Measurements from ENCODE around the gene OST4.

The OST4 gene

DNA sequence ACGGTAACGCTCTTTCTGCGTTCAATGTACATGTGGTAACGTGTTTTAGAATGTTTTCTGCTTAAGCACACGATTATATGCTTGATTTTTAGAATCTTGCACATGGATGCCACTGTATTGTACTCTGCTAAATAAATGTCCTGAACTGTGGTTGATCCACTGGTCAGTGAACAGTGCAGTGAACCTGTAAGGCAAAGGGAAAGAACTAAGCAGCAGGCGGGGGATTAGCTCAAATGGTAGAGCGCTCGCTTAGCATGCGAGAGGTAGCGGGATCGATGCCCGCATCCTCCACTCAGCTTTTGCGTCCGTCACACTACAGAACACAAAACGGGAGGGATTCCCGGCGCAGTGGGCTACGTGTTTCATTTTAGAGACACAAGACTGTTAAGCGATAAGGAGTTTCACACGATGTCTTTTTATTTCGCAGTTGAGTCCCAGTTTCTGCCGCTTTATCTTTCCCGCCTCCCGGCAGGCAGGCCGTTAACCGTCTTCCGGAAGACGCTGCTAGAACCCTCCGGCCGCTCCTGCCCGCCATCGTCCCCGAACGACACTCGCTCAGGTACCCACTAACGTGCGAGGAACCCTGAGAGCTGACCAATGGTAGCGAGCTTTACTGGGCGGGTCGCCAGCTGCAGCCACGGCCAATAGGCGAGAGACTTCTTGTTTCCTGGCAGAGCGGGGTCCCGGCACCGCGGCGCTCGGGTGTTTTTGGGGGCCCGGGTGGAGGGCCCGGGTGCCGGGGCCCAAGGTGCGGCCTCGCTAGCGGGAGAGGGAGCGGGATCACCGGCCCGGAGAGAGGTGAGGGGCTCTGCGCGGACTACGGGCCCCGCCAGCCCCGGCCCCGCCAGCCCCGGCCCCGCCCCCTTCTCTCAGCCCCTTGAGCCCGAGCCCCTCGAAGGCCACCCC, 20.2 kb downstream of the OST4 start, which contains the start of gene AGBL5:
Gene AGBL5, plus strand, starts transcription at position 673 of the 906 bp plus-strand sequence. CDS start 1,291 bp downstream, outside the sequence.
- DNase-seq: peak; percentile 96

DNA sequence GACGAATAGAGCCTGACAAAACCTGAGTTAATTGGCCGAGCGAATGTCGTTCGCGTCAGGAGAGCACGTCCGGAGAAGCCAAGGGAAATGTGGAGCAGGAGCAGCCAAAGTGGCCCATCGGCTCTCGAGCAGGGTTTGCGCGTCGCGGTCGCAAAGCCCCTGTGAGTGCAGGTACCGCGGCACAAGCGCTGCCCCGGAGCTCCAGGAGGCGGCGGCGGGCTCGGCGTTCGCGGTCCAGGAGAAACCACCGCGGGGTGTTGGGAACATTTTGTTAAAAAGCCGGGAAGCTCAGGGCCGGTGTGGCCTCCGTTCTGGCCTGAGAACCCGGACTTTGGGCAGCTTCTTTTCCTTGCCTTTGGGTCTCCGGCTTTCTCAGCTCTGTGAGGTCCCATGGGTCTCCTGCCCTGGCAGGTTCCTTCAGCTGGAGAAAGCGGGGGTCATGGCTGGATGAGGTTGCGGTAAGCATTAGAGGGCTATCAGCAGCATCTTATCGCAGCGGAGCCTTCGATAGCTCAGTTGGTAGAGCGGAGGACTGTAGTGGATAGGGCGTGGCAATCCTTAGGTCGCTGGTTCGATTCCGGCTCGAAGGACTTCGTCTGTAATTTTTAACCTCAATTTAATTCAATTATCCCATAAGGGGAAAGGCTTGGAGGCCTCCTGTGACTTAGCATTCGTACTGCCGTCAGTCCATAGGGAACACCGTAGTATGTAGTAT, 21.0 kb downstream of the OST4 start:
- peak; percentile 96 for DNase-seq

DNA sequence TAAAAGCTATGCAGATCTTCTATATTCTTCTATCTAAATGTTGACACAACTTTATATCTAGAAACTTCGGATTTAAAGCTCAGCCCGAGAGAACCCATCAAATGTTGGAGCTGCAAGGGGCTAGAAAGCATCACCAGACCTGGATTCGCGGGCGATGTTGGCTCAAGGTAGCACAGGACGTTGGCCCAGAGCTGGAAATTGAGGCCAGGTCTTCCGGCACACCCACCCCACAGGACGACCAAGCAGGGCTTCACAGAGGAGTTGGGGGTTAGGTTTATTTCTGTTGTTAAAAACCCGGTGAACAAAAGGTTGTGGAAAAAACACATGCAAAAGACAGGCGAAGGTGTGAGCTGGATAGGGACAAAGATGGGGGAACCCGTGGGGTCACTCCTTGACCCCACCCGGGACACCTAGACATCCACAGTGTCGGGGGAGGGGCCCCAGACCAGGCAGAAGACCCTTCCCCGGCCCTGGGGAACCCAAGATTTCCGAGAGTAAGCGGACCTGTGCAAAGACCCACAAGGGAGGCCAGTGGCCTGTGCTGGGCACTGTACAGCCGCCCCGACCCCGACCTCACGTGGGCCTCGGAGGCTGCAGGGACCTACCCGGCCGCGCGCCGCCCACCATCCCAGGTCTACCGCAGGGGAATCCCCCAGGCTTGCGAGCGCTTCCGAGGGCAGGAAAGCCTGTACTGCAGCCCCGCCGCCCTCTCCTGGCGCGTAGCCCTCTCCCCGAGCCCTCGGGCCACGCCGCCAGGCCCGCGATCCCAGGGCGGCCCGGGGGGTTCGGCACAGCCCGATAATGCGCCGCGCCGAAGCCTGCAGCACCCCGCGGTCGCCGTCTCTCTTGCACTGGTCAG, 21.8 kb downstream of the OST4 start:
- DNase-seq: peak; percentile 57

DNA sequence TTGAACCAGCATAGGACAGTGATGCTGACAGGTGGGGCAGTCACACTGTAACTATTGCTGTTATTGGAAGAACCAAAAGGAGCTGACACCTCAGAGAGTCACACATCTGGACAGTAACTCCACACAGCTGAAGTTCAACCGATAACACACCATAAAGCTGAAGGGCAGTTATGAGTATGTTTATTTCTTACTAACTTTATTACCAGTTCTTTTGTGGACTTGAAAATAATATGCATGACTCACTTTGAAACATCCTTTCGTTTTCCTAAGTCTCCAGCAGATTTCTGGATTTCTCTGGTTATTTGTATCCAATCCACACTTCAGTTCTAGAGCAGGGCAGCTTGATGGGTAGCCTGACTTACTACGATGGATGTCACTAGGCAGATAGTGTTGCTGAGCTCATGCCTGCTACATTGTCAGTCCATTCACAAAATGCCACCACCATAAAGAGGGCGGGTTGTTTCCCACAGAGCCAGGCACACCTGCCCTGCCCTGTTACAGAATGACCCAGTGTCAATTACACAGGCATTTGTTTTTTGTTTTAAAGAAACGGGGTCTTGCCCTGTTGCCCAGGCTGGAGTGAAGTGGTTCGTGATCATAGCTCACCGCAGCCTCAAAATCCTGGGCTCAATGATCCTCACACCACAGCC, 28.3 kb downstream of the OST4 start:
- no peak for DNase-seq

DNA sequence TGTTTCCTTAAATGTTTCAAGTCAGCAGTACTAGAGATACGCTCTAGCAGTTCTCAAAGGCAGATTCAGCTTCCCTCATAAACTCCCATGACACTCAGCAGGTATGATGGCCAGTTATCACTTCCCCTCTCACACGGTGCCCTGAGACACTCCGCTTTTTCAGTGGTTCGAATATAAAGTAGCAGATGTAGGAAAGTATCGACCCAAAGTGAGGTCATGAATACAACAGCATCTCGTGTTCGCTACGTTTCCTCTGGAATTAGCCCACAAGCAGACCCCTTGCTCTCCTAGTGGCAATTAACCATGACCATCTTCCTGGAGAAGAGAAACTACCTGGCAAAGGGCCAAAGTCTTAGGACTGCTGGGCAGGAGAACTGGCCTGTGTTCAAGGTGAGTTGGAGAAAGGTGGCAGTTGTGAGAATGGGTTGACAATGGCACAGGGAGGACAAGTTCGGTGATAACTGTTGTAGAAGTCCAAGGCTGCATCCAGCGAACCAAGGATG, 29.2 kb downstream of the OST4 start:
- DNase-seq: no peak

DNA sequence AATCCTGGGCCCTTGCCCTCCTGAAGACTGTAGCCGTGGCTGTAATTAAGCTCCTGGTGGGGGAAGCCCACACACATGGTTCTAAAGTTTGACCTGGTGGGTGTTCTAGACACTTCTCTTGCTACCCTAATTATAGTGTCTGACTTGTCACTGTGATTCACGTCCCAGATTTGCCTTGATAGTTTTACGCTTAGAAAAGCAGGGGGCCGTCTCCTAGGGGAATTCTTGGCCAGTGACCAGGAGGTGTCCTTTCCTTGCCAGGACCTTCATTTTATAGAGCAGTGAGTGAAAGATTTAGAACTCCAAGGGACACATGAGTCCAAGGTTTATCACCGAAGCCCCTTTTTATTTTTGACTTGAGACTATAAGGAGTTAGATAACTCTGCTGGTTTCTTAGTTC, 29.7 kb downstream of the OST4 start:
- no peak for DNase-seq

DNA sequence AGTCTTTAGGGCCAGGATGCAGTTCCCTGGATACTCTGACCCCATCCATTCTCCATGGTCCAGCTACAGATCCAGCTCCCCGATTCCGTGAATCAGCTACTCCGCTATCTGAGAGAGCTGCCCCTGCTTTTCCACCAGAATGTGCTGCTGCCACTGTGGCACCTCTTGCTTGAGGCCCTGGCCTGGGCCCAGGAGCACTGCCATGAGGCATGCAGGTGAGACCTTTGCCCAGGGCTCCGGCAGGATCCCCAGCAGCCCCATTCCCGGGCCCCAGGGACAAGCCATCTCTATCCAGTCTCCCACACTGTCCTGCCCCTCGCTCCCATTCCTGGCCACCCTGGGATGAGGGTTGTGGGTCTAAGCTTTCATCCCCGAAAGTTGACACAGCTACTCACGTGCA, 31.2 kb downstream of the OST4 start:
- no peak for DNase-seq

DNA sequence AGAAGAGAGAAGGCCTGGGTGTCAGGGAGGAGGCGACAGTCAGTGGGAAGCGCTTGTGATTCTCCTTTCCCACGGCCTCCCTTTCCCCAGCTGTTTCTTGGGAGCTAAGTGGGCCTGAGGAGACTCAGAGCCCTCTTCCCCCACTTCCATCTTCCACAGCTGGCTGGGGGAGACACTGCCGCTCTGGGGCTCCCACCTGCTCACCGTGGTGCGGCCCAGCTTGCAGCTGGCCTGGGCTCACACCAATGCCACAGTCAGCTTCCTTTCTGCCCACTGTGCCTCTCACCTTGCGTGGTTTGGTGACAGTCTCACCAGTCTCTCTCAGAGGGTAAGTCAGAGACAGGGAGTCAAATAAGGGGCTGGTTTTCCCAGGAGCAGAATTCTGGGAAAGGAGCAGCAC, 31.6 kb downstream of the OST4 start:
- DNase-seq: no peak

DNA sequence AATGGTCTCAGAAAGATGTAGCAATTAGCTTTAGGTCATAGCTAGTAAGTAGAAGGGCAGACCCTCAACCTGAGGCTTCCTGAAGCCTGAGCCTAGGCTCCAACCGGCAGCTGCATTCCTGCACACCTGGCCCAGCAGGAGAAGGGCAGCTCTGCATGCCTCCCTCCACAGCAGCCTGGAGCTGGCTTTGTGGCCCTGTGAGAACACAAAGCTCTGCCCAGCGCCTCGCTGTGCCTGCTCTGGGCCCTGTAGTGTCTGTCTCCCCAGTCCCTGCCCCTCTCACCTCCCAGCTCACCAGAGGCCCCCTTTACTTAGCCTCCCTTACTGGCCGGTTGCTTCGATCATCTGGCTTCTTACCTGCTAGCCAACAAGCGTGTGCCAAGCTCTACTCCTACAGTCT, 32.0 kb downstream of the OST4 start:
- DNase-seq: no peak

DNA sequence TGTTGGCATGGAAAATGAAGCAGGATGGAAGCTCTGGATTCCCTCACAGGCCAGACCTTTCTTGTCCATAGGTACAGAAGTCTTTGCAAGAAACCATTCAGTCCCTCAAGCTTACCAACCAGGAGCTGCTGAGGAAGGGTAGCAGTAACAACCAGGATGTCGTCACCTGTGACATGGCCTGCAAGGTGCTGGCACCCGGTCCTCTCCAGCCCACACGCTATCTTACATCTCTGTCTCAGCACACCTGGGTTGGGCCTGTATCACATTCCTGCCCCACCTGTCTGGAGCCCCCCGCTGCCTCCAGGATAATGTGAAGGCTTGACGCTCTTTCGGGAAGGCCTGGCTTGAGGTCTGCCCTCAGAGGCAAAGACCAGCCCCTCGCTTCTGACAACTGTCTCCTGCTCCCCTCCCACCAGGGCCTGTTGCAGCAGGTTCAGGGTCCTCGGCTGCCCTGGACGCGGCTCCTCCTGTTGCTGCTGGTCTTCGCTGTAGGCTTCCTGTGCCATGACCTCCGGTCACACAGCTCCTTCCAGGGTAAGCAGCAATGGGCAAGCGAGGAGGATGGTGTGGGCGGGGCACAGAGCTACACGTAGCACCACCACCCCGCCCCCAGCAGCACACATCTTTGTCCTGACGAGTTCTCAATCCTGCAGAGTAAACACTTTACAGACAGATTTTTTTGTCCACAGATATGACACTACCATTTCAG, 32.7 kb downstream of the OST4 start:
- DNase-seq: no peak

DNA sequence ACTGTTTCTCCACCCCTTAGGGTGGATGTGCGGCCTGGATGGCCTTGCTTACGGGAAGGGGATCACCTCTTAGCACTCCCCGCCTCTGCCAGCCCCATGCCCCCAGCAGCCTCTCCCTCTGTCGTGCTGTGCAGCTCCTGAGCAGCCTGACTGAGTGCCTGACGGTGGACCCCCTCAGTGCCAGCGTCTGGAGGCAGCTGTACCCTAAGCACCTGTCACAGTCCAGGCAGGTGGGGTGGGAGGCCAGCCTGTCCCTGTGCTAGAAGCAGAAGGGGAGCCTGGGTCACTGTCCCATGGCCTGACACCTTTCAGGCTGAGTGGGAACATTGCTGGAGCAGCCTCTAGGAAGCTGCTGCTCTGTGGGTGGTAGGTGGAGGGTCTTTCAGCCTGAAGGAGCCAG, 33.4 kb downstream of the OST4 start:
- DNase-seq: no peak

DNA sequence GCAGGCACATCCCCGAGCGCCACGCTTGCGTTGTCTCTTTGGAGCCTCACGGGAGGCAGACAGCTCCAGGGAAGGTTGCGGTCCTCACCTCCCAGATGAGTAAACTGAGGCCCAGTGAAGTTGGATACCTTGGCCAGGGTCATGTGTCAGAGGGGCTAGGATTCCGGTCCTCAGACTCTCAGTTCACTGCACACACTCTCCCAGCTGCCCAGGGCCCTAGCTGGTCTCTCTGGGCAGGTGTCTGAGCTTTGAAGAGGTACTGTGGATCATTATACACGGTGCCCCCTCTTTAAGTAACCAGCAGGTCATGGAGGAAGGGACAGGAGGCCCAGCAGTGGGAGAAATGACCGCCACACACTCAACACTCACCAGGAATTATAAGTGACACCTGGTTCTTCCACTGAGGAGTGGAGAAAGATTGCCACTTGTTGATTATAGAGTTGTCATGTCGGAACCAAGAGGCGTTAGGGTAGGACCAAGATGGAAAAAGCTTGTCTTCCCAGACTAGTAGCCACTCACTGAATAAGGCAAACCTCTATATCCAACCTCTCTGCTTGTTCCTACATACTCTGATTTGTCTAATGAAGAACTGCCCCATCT, 38.1 kb downstream of the OST4 start:
- no peak for DNase-seq

DNA sequence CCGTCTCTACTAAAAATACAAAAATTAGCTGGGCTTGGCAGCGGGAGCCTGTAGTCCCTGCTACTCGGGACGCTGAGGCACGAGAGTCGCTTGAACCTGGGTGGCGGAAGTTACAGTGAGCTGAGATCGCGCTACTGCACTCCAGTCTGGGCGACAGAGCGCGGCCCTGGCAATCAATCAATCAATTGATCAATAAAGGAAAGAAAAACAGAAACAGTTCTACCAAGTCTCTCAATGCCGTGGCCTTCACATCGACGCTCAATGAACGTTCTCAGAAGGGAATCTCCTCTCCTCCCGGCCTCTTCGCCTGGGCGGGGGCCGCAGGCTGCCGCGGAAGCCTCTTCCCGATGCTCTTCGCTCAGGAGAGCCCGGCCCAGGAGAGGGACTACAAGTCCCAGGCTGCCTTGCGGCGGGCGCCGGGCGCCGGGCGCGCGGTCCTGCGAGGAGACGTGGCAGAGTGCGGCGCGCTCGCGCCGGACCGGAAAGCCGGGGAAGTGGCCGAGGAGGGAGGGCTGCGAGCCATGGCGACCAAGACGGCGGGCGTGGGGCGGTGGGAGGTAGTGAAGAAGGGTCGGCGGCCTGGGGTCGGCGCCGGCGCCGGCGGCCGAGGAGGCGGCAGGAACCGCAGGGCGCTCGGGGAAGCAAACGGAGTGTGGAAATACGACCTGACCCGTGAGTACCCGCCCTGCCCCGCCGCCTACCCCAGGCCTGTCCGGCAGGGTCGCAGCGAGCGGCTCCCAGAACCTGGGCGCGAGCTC, 38.8 kb downstream of the OST4 start, which contains the start of gene TMEM214:
Gene TMEM214, plus strand, starts transcription at position 471 of the 758 bp plus-strand sequence. Its CDS starts 51 bp downstream, at position 522.
- peak; percentile 94 for DNase-seq

DNA sequence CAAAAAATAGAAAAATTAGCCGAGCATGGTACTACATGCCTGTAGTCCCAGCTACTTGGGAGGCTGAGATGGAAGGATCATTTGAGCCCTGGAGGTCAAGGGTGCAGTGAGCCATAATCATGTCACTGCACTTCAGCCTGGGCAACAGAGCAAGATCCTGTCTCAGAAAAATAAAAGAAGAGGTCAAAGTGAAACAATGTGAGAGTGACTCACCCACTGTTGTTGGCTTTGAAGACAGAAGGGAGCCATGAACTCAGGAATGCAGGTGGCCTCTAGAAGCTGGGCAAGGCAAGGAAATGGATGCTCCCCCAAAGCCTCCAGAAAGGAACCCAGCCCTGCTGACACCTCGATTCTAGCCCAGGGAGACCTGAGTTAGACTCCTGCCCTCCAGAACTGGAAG, 42.4 kb downstream of the OST4 start:
- no peak for DNase-seq

DNA sequence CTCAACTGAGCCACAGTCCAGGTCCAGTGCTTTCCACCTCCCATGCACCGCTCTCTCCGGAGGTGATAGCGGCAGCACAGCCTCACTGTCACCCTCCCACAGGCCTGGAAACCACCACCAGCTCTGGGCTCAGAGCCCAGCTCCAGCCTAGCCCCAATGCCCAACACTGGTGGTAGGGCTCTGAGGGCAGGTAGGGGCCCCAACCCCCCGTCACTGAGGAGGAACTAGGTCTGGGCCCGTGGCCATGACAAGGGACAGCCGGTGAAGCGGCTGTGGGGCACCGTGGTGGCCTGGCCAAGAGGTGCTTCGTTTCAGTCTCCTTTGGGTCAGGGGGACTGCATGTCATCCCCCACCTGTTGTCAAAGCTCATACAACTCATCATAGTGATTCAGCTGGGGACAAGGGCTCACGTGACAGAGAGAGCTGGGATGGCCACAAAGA, 44.2 kb downstream of the OST4 start:
- no peak for DNase-seq

DNA sequence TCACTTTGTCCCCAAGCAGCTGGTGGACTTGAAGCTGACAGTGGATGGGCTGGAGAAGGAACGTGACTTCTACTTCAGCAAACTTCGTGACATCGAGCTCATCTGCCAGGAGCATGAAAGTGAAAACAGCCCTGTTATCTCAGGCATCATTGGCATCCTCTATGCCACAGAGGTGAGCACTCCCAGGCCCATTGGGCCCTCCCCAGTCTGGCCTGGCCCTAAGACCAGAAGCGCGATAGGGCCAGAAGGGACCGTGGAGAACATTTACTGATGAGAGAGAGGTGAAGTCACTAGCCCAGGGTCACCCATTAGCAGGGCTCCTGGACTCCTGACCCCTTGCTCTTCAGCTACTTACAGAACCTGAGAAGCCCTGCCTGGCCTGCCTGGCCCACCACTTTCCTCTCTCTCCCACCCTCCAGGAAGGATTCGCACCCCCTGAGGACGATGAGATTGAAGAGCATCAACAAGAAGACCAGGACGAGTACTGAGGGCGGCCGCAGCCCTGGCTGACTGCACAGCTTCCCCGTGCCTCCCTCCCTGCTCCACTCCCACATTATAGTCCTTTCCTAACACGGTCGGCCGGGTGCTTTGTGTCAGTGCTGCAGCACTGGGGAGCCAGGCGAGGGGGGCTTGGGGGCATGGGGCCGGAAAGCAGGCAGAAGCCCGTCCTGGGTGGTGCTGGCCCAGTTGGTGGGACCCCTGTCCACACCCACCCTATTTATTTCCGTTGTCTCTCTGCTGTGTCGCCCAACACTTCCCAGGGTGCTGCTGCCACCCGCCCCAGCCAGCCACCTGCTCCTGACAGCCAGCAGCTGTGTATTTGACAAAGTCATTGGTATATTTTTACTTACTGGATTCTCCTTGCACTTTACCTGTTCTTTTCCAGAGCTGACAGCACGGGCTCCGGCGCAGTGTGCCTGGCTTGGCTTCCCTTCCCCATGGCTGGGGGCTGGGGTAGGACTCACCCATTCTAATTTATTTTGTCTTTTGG, 45.3 kb downstream of the OST4 start:
- no peak for DNase-seq

DNA sequence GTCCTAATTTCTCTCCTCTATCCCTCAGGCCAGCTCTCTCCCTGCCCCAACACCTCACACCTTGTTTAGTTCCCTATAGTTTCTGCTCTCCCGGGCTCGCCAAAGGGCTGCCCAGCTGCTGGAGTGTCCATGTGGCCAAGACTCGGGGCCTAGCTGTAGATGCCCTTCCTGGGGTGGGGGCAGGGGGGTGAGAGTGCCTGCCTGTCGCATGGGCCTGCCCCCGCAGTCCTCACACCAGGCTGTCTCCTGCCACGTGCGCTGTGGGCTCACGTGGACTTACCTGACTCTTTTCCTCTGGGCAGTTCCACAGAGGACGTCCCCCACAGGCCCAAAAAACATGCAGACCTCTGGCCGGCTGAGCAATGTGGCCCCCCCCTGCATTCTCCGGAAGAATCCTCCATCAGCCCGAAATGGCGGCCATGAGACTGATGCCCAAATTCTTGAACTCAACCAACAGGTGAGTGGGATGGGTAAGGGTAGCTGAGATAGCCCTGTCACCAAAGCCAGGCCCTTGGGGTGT, 46.1 kb downstream of the OST4 start:
- DNase-seq: no peak

DNA sequence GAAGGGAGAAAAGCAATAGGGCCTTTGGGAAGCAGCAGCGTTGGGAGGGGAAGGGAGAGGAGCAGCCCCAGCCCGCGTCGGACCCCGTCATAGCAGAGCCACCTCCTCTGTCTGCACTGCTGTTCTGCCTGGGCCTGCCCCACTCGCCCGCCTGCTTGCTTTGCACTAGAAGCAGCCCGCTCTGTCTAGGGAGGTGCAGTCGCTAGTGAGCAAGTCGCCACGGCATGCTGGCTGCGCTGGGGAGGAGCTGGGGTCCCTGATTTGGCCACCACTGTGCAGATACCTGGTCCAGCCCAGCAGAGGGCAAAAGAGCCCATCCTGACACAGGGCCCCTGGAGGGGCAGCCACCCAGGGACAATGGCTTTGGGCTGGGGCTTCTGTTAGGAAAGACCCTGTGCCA, 46.6 kb downstream of the OST4 start:
- no peak for DNase-seq

DNA sequence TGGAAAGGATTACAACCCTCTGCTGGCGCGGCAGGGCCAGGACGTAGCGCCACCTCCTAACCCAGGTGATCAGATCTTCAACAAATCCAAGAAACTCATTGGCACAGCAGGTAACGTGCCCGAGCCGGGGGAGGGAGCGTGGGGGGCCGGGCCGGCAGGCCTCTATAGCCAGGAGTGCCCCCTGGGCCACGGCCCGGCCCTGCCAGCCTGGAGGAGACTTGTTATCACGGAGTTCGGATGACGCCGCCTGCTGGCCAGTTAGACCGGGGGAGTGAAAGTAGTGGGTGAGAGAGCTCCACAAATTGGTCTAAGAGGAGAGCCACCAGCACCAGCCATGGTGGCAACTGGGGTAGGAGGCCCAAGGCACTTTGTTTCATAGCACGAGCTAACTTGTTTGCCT, 47.3 kb downstream of the OST4 start:
- no peak for DNase-seq

All from right hindlimb (tissue), 1 donor.